Urothelium cell line (cell line): ENCODE measurements around the gene WWOX.
A peak's percentile ranks its signal among the peaks of the same experiment; 100 is the strongest.

Experiments
- DNase-seq: peaks from one replicate; pipeline ENCODE4 v3.0.0; 2011; ENCODE audit warnings: low spot score, mixed read lengths
- FAIRE-seq: peaks from 2 replicates; lab custom pipeline; 2011; peaks lifted over from hg19 to GRCh38; lab: Jason Lieb, UNC

WWOX gene

GRCh38 chr16:78421181-78421708 lies 321.8 kb downstream of the WWOX start:
- FAIRE-seq (no peak), DNase-seq (no peak)

DNA sequence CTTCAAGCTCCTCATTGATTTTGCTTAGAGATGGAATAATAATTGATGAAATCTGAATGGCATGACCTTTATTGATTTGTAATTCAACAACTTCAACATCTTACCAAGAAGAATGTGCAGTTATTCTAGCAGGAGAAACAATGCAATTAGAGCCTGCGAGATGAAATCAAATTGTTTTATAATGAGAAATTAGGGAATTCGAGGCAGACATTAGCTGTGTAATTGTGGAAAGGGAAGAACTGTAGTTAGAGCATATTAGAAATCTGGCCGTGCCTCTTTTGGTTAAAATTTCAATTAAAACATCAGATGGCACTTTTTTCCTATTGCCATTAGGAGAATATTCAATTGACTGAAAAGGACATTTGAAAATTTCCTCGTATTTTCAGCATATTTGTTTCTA lies 325.8 kb downstream of the WWOX start:
- DNase-seq (no peak), FAIRE-seq (no peak)

GRCh38 chr16:78425891-78426510 lies 326.5 kb downstream of the WWOX start:
- no peak for DNase-seq
- no peak for FAIRE-seq

- FAIRE-seq (no peak), DNase-seq (no peak)
These were observed 328.7 kb downstream of the WWOX start for GRCh38 chr16:78428193-78428592.

DNA sequence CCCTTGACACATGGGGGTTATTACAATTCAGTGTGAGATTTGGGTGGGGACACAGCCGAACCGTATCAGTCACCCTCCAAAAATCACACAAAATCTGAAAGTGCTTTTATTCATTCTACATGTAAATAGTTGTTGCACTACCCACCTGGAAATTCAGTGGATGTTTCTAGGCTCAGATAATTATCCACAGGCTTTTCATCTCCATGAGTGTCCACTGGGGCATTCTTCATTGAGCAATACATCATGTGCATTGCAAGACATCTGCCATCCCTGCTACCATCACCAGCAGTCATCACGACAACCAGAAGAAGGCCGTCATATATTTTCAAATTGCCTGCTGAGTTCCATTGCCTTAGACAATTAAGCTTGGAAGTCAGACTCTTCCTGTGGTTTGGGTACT lies 330.8 kb downstream of the WWOX start:
- FAIRE-seq (no peak), DNase-seq (no peak)

GRCh38 chr16:78431004-78431670 lies 331.7 kb downstream of the WWOX start:
- FAIRE-seq (no peak), DNase-seq (no peak)

DNA sequence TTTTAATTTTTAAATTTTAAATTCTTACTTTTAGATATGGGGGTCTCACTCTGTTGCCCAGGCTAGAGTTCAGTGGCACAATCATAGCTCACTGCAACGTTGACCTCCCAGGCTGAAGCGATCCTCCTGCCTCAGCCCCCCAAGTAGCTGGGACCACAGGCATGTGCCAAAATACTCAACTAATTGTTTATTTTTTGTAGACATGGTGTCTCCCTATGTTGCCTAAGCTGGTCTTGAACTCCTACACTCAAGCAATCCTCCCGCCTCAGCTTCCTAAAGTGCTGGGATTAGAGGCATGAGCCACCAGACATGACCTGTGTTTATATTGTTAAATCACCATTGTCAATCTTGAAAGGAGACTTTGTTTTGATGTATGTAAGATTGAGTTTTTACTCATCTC lies 332.2 kb downstream of the WWOX start:
- no peak for DNase-seq
- FAIRE-seq = no peak

- FAIRE-seq = no peak
- no peak for DNase-seq
These were observed 333.0 kb downstream of the WWOX start for GRCh38 chr16:78432451-78432850.

DNA sequence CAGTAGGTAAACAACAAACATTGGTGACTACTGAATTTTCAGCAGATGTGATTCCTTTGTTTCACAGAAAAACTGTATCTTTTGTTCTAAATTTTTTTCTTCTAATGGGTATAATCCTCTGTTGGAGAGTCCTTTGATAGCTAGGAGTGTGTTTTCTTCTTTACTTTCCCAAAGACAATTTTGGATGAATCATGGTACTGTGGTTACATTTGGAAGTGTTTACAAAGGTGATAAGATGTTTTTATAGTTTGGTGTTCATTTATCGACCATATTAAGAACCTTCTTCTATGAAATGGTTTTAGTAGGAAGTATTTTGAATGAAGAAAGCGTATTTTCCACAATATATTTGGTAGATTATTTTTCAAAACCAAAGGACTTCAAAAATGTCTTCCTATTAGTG lies 333.7 kb downstream of the WWOX start:
- FAIRE-seq = no peak
- no peak for DNase-seq

DNA sequence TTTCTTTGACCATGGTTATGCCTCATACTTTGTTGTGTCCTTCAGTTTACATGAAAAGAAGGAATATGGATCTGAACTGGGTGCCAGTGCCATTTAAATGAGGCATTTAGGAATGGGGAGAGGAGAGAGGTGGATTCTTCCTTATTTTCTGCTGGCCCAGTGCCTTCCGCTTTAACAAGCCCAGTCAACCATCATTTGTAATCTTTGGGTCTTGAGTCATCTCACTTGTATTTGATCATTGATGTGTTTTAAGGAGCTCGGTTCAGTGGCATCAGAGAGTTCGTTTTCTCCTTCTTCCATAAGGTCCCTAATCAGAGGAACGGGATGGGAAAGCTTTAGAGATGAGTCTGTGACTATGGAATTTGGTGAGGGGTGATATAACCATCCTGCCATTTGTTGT lies 334.9 kb downstream of the WWOX start:
- FAIRE-seq = no peak
- no peak for DNase-seq

DNA sequence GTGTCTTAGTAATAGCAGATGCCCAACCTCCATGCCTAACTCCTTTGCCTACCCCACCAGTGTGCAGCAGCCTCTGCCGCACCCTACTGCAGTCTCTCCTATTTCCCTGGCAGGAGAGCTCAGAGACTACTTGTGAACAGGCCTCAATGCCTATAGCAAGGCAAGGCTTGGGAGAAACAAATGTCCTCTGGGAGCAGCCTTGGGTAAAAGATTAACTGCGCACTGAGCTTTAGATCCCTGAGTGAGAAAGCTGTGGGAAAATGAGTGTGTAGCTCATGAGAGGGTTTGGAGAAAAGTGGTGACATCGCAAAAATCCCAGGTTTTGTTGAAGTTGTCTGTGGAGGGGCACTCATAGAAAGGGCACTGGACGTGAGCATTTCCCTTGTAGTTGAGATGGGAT lies 335.8 kb downstream of the WWOX start:
- no peak for DNase-seq
- FAIRE-seq = no peak

GRCh38 chr16:78436023-78436422 lies 336.6 kb downstream of the WWOX start:
- no peak for DNase-seq
- FAIRE-seq = no peak

DNA sequence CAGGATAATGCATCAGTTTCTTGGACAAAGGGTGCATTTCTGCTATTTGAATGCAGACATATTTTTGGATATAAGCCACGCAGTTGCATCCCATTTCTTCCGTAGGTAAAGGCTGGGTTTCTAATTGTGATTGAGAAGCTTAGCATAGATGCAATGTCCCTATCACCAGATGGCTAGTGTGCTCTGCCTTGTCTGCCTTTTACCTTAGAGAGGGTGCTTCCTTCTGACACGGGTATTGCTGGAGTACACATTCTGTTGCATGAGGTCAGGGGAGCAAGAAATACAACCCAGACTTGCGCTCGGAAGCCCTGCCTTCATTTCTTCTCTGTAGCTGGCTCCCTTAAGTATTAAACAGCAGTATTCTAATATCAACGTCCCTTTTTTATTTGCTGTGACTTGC lies 337.4 kb downstream of the WWOX start:
- no peak for FAIRE-seq
- DNase-seq = no peak

DNA sequence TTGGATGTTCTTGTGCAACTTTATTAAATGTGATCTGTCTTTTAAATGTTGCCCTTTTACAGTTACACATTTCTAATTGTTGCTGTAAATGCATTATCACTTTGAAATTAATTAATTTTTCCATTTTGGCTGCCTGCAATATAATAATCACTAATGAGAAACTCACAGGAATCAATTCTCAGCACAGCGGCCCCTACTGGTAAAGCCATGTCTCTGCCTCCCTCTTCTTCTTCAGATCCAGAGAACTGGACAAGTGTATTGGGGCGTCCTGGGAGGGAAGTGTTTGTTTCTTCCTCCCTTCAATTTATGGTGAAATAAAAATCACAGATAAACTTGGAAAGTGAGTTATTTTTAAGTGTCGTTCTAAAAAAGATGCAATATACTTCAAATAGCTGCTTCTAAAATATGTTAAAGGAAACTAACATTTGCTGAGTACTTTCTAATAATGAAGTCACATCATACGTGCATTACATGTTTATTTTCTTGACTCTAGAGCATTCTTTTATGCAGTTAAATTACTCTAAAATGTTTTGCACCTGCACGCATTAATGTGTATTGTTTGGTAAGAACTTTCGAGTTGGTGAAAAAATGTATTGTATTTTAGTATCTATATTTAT lies 338.0 kb downstream of the WWOX start:
- no peak for FAIRE-seq
- DNase-seq = peak; percentile 26

- no peak for DNase-seq
These were observed 338.8 kb downstream of the WWOX start for GRCh38 chr16:78438219-78438618.

DNA sequence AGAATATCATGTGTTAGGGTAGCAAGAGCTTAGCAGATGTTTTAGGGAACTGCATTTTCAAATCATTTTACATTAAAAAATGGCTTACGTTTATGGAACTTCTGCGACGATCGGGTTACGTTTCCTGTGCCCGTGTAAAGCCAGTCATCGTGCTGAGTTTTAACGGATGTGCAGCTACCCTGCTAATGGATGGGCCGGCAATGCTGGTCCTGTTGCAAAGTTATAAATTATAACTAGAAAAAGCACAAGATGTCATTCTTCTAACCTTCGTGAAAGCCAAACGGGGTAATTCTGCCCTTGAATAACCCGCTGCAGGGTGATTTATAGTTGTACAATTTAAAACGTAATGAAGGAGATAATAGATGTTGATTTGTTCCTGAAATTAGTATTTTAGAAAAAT lies 339.2 kb downstream of the WWOX start:
- FAIRE-seq (no peak), DNase-seq (no peak)

More at GRCh38 chr16:78438219-78438618, 338.8 kb downstream of the WWOX start:
- FAIRE-seq = no peak

- FAIRE-seq (no peak), DNase-seq (no peak)
These were observed 340.2 kb downstream of the WWOX start for GRCh38 chr16:78439646-78440045.

DNA sequence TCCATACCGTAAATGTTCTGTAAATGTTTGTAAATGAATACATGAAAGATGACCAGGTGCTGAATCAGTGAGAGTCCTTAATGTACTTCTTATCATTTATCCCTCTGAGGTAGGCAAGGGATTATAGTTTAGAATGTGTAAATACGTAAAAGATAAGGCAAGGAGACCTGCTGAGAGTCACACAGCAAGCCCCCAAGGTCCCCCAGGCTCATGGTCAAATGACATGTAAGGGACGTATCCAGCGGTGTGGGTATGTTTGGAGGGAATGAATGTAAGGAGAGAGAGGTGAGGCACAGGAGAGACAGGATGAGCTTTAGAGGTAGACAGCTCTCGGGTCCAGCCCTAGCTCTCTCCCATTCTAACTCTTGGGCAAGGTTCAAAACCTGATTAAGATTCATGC lies 341.8 kb downstream of the WWOX start:
- no peak for DNase-seq
- no peak for FAIRE-seq

GRCh38 chr16:78443542-78444364 lies 344.3 kb downstream of the WWOX start:
- FAIRE-seq = no peak
- no peak for DNase-seq

GRCh38 chr16:78445818-78446217 lies 346.4 kb downstream of the WWOX start:
- no peak for DNase-seq
- no peak for FAIRE-seq

DNA sequence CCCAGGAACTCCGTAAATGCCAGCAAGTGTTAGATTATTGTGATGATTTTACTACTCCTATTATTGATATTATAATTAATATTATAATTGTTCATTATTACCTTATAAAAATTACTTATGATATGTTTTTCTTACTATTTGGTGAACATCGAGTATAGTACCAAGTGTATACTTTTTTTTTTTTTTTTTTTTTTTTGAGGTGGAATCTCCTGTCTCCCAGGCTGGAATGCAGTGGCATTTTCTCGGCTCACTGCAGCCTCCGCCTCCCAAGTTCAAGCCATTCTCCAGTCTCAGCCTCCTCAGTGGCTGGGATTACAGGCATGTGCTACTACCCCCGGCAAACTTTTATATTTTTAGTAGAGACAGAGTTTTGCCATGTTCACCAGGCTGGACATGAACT lies 347.0 kb downstream of the WWOX start:
- FAIRE-seq (no peak), DNase-seq (no peak)
